ENCODE data around the gene ZBTB1. TPM values are rescaled to one million over a fixed set of nuclear protein-coding genes. Genes with fewer than 3 reads are reported as not detected.

Gene ZBTB1
- total and polyA plus RNA-seq, 2 donors (not counting 3 experiments of a cell fraction or from before 2014, with no cell fraction given): 9.7 to 32.2 TPM

- no peaks in the 10 kb centered on the region for H3K36me3 ChIP-seq (ENCODE audit: control insufficient read depth in 2 of 2, extremely low read depth in 1 of 2, insufficient read depth in 2 of 2, low read length in 2 of 2)
- no peak overlapping the region for H2AFZ ChIP-seq (ENCODE audit: low read depth, low read length)
- intact Hi-C loops (cut with micrococcal nuclease): no loop called here
- no peaks in the 10 kb centered on the region for H3K9me3 ChIP-seq (replicated peaks; ENCODE audit: control insufficient read depth, insufficient read depth, low read length)
- TF ChIP-seq EZH2 (IDR thresholded peaks at IDR 0.05; ENCODE audit: borderline replicate concordance, low read depth, low read length, severe bottlenecking) (no peak), CTCF (IDR thresholded peaks at IDR 0.05; ENCODE audit: extremely low read depth in 1 of 2, insufficient read depth in 1 of 2, low read depth in 1 of 2, low read length in 2 of 2) (no peak), POLR2A (IDR thresholded peaks at IDR 0.05; ENCODE audit: low read depth, low read length) (no peak), POLR2AphosphoS5 (IDR thresholded peaks at IDR 0.05; ENCODE audit: insufficient read depth, low read depth, low read length) (no peak), JUN (IDR thresholded peaks at IDR 0.05; ENCODE audit: borderline replicate concordance, insufficient read depth, insufficient read length, low read depth) (no peak), FOS (IDR thresholded peaks at IDR 0.05; ENCODE audit: borderline replicate concordance, insufficient read depth, low read length) (no peak), MYC (IDR thresholded peaks at IDR 0.05; ENCODE audit: low read depth, low read length) (no peak), GATA2 (IDR thresholded peaks at IDR 0.05; ENCODE audit: insufficient read depth, insufficient read length, low read depth, low read length) (no peak)
- TF ChIP-seq, protein P1, sequence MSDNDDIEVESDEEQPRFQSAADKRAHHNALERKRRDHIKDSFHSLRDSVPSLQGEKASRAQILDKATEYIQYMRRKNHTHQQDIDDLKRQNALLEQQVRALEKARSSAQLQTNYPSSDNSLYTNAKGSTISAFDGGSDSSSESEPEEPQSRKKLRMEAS (IDR thresholded peaks at IDR 0.05; ENCODE audit: insufficient read depth, insufficient read length): no peak
- no TSS peak for BruUV-seq (replicated peaks)
- POLR2A ChIA-PET: no interaction called here
- no peaks in the 10 kb centered on the region for H4K20me1 ChIP-seq (replicated peaks; ENCODE audit: control insufficient read depth, extremely low read depth, insufficient read depth, low read length)
- FAIRE-seq (no peak), DNase-seq (ENCODE audit: low read depth, low spot score) (no peak)
- H3K4me1 ChIP-seq (ENCODE audit: control insufficient read depth, extremely low read depth, insufficient read depth, low read length): peaks cover 15% of the 10 kb centered on the region
- H3K4me2 ChIP-seq (ENCODE audit: insufficient read depth, low read length): no peak overlapping the region
- H3K4me3 ChIP-seq (replicated peaks in 1 of 3; ENCODE audit: insufficient read depth in 1 of 3, low read depth in 1 of 3, low read length in 3 of 3): no peak overlapping the region
- H3K9me1 ChIP-seq (replicated peaks; ENCODE audit: control insufficient read depth, extremely low read depth, insufficient read depth, low read length): no peaks in the 10 kb centered on the region
- H3K79me2 ChIP-seq (ENCODE audit: control insufficient read depth, insufficient read depth, low read length): no peaks in the 10 kb centered on the region
- H3K9ac ChIP-seq (replicated peaks; ENCODE audit: extremely low read depth, insufficient read depth, low read length): no peak overlapping the region
- dilution Hi-C loops (cut with MboI; ENCODE audit: extremely low pct_ligation_motif_present, low sequenced_read_pairs): no loop called here
- H3K27ac ChIP-seq (ENCODE audit: insufficient read depth, low read depth, low read length): no peak overlapping the region
- CTCF ChIA-PET: no interaction called here
- H3K27me3 ChIP-seq (ENCODE audit: control insufficient read depth in 2 of 2, insufficient read depth in 2 of 2, low read length in 2 of 2): peaks cover 9 to 10% of the 10 kb centered on the region in 2 experiments
Observed at GRCh38 chr14:64536488-64537245, 32.1 kb downstream of the ZBTB1 start.
